SK-N-SH (cell line): ENCODE results near the gene FAM219A. TPM values are rescaled to one million over a fixed set of nuclear protein-coding genes. Genes with fewer than 3 reads are reported as not detected.

ENCODE experiments used
- CTCF ChIA-PET: fragments of 300-600, 350-600 bp; formaldehyde crosslinking; extraction: SDS; loops from one replicate; lab custom pipeline; 2021; lab: Yijun Ruan, JAX
- POLR2A ChIA-PET: fragments of 350-600 bp; sonication (Branson Sonifier 250); formaldehyde crosslinking; extraction: SDS; loops from one replicate; lab custom pipeline; 2020; ENCODE audit warnings: antibody characterized with exemption, inconsistent platforms; lab: Yijun Ruan, JAX
- DNase-seq: peaks from one replicate; pipeline ENCODE4 v3.0.0; 2012
- H2AFZ ChIP-seq: fragments of 200-600 bp; sonication (generic); 2 replicates; pipeline ENCODE4 v1.8.1; 2016; ENCODE audit warnings: antibody characterized with exemption, mild to moderate bottlenecking, low read depth
- H3F3A ChIP-seq: fragments of 200-600 bp; sonication (generic); replicated peaks from 2 replicates; pipeline ENCODE3; 2016; ENCODE audit warnings: antibody characterized with exemption, mild to moderate bottlenecking; ENCODE audit not compliant: insufficient read depth
- H3K27ac ChIP-seq, 2 experiments: fragments of 200-500 bp in 1 of 2; fragments of 200-600 bp in 1 of 2; sonication (Bioruptor generic) in 1 of 2; sonication (generic), shearing (Covaris generic) in 1 of 2; 2 replicates each; pipeline versions ENCODE4 v1.5.1 to v1.6.1; 2014 to 2016; ENCODE audit warnings: low read depth in 2 of 2, inconsistent platforms in 1 of 2, low read length in 1 of 2, mild to moderate bottlenecking in 1 of 2, mixed read lengths in 1 of 2
- H3K27me3 ChIP-seq: fragments of 200-600 bp; sonication (generic), shearing (Covaris generic); 2 replicates; pipeline ENCODE4 v1.6.1; 2016; ENCODE audit warnings: mixed run types; ENCODE audit not compliant: insufficient read depth
- H3K36me3 ChIP-seq, 2 experiments: fragments of 200-500 bp in 1 of 2; fragments of 200-600 bp in 1 of 2; sonication (Bioruptor generic) in 1 of 2; sonication (generic) in 1 of 2; replicated peaks in 1 of 2; 2 replicates each; pipeline versions ENCODE3 to v1.5.1; 2014 to 2016; ENCODE audit warnings: low read length in 1 of 2, mild to moderate bottlenecking in 1 of 2; ENCODE audit not compliant: insufficient read depth in 2 of 2, control insufficient read depth in 1 of 2
- H3K4me1 ChIP-seq, 2 experiments: fragments of 200-500 bp in 1 of 2; fragments of 200-600 bp in 1 of 2; sonication (Bioruptor generic) in 1 of 2; sonication (generic), shearing (Covaris generic) in 1 of 2; 2 replicates each; pipeline versions ENCODE4 v1.5.1 to v1.6.1; 2014 to 2016; ENCODE audit warnings: low read depth in 1 of 2, low read length in 1 of 2, mixed run types in 1 of 2; ENCODE audit not compliant: insufficient read depth in 2 of 2, control insufficient read depth in 1 of 2
- H3K4me2 ChIP-seq: fragments of 200-600 bp; sonication (generic), shearing (Covaris generic); 2 replicates; pipeline ENCODE4 v1.6.1; 2017; ENCODE audit warnings: mixed run types
- H3K4me3 ChIP-seq, 2 experiments: fragments of 200-500 bp in 1 of 2; fragments of 200-600 bp in 1 of 2; sonication (Bioruptor generic) in 1 of 2; sonication (generic), shearing (Covaris generic) in 1 of 2; 2 replicates each; pipeline versions ENCODE4 v1.5.1 to v1.8.1; 2014 to 2016; ENCODE audit warnings: low read depth in 2 of 2, inconsistent platforms in 1 of 2, low read length in 1 of 2, mild to moderate bottlenecking in 1 of 2, mixed read lengths in 1 of 2, moderate library complexity in 1 of 2
- H3K79me2 ChIP-seq: fragments of 200-600 bp; sonication (generic); 2 replicates; pipeline ENCODE4 v1.8.1; 2017; ENCODE audit warnings: mild to moderate bottlenecking; ENCODE audit not compliant: insufficient read depth
- H3K9ac ChIP-seq: fragments of 200-600 bp; sonication (generic); 2 replicates; pipeline ENCODE4 v1.6.1; 2017; ENCODE audit warnings: mixed run types
- H3K9me2 ChIP-seq: fragments of 200-600 bp; sonication (generic); 2 replicates; pipeline ENCODE4 v1.6.1; 2017; ENCODE audit warnings: mixed run types
- H3K9me3 ChIP-seq: fragments of 200-600 bp; sonication (generic); 2 replicates; pipeline ENCODE4 v1.6.1; 2017; ENCODE audit warnings: mixed run types, mild to moderate bottlenecking, moderate library complexity
- H4K20me1 ChIP-seq: fragments of 200-600 bp; sonication (generic); 2 replicates; pipeline ENCODE4 v1.6.1; 2017; ENCODE audit warnings: mild to moderate bottlenecking, mixed run types; ENCODE audit not compliant: insufficient read depth
- CHD2 ChIP-seq: fragments of 150-350 bp; IDR thresholded peaks from 2 replicates; pipeline ENCODE4 v1.6.1; 2018; ENCODE audit warnings: low read length; ENCODE audit not compliant: partially characterized antibody
- EZH2phosphoT487 ChIP-seq: fragments of 200-600 bp; sonication (generic); IDR thresholded peaks from 2 replicates; pipeline ENCODE4 v1.6.1; 2017; ENCODE audit warnings: low read depth, mixed run types, mild to moderate bottlenecking, antibody characterized with exemption, moderate library complexity, borderline replicate concordance
- GABPA ChIP-seq: IDR thresholded peaks from 2 replicates; pipeline ENCODE4 v1.4.0; 2012; ENCODE audit warnings: low read depth, mild to moderate bottlenecking
- GATA2 ChIP-seq: sonication (generic); formaldehyde crosslinking; IDR thresholded peaks from 2 replicates; pipeline ENCODE4 v1.5.0; 2020; ENCODE audit warnings: mild to moderate bottlenecking, missing genetic modification reagents
- JUND ChIP-seq: IDR thresholded peaks from 2 replicates; pipeline ENCODE4 v1.4.0; 2012
- MXI1 ChIP-seq: IDR thresholded peaks from 2 replicates; pipeline ENCODE4 v1.6.1; 2012; ENCODE audit warnings: mild to moderate bottlenecking, low read depth, low read length, improper control_type of control experiment
- NFIC ChIP-seq: IDR thresholded peaks from 2 replicates; pipeline ENCODE4 v1.4.0; 2012; ENCODE audit warnings: borderline replicate concordance
- NRF1 ChIP-seq: IDR thresholded peaks from 2 replicates; pipeline ENCODE4 v1.6.1; 2012; ENCODE audit warnings: low read depth, mild to moderate bottlenecking, low read length
- RAD21 ChIP-seq: IDR thresholded peaks from 2 replicates; pipeline ENCODE4 v1.6.1; 2012; ENCODE audit warnings: mild to moderate bottlenecking, low read length
- RXRA ChIP-seq: IDR thresholded peaks from 2 replicates; pipeline ENCODE4 v1.4.0; 2012; ENCODE audit warnings: low read depth, mild to moderate bottlenecking, borderline replicate concordance
- TCF12 ChIP-seq: IDR thresholded peaks from 2 replicates; pipeline ENCODE4 v1.4.0; 2012
- TEAD4 ChIP-seq: IDR thresholded peaks from 2 replicates; pipeline ENCODE4 v1.4.0; 2012; ENCODE audit warnings: mild to moderate bottlenecking, borderline replicate concordance; ENCODE audit not compliant: insufficient read depth
- WGBS: methylation state at CpG from one replicate; pipeline ENCODE4 v1.1.6; 2017; ENCODE audit warnings: low lambda C conversion rate; 5-methylcytosine and 5-hydroxymethylcytosine counted together
- polyA plus RNA-seq, 3 experiments: library from polyadenylated mRNA; depleted of rRNA; stranded (reverse); fragments of >200 nt; gene quantifications; 2 replicates each; pipeline ENCODE4 v1.2.3, GENCODE V29; 2012
- TF ChIP-seq, protein P1 (sequence below): IDR thresholded peaks from 2 replicates; pipeline ENCODE4; 2012
- TF ChIP-seq, protein P2 (sequence below): fragments of 150-350 bp; IDR thresholded peaks from 2 replicates; pipeline ENCODE4 v1.6.1; 2016; ENCODE audit warnings: mild to moderate bottlenecking, low read depth, low read length
- TF ChIP-seq, protein P3 (sequence below): IDR thresholded peaks from 2 replicates; pipeline ENCODE4 v1.6.1; 2012; ENCODE audit warnings: mild to moderate bottlenecking, low read depth, low read length, moderate library complexity

FAM219A gene
- polyA plus RNA-seq, 1 of the 3 experiments (the other 2 are of a cell fraction), result 15.7 TPM

DNA sequence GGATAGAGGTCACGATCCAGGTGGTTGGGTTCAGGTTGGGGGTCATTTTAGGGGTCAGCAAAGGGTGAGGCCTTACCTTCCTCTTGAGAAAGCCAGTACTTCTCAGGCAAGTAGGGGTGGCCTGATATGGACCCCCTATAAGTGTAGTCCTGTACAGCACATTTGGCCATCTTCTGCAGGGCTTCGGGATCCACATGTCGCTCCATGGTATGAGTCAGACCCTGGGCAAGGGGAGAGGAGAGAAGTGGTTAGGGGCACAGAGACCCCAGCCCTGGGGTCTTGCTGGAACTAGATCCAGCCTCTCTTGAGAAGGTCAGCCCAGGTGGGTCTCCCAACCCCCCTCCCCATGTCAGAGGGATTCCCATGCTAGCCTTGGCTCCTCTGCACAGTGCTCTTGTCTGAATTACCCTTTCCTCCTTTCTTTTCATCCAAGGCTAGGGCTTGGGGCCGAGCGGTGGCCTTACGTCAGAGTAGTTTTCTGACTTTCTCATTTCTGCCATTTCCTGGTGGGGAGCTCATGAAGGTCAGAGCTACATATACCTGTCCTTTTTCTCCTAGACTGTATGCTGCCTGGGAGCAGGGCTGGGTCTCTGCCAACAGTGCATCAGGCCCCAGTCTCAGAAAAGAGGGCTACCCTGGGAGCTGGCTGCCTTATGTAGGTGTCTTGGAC lies 72.7 kb downstream of the FAM219A start:
- Histone ChIP-seq H3K9me2 (0 out of 2 replicates have a peak, but pooled peaks cover 2% of the 10 kb centered on the region), H3K4me2 (no peak overlapping the region), H3K4me3 (no peak overlapping the region), H4K20me1 (no peaks in the 10 kb centered on the region), H3K9me3 (no peaks in the 10 kb centered on the region), H2AFZ (no peak overlapping the region), H3F3A (no peaks in the 10 kb centered on the region), H3K36me3 (no peaks in the 10 kb centered on the region), H3K4me1 (peaks cover 0 to 3% of the 10 kb centered on the region in 2 experiments; a peak in 1 of 4 replicates), H3K27me3 (no peaks in the 10 kb centered on the region), H3K79me2 (no peaks in the 10 kb centered on the region), H3K27ac (no peak overlapping the region), H3K9ac (no peak overlapping the region)
- WGBS, result 95% methylated on average over 4 of the region's 6 CpGs
- ChIA-PET POLR2A (no interaction called here), CTCF (interaction anchor here (1.0 to 1.6 kb wide), 2 partner anchors 18 to 218 kb away, joined by 4 to 6 read pairs; no protein-coding TSS in a partner anchor)
- no peak for DNase-seq
- TF ChIP-seq NFIC (no peak), EZH2phosphoT487 (no peak)
- TF ChIP-seq, protein P1, sequence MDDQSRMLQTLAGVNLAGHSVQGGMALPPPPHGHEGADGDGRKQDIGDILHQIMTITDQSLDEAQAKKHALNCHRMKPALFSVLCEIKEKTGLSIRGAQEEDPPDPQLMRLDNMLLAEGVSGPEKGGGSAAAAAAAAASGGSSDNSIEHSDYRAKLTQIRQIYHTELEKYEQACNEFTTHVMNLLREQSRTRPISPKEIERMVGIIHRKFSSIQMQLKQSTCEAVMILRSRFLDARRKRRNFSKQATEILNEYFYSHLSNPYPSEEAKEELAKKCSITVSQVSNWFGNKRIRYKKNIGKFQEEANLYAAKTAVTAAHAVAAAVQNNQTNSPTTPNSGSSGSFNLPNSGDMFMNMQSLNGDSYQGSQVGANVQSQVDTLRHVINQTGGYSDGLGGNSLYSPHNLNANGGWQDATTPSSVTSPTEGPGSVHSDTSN, result no peak

DNA sequence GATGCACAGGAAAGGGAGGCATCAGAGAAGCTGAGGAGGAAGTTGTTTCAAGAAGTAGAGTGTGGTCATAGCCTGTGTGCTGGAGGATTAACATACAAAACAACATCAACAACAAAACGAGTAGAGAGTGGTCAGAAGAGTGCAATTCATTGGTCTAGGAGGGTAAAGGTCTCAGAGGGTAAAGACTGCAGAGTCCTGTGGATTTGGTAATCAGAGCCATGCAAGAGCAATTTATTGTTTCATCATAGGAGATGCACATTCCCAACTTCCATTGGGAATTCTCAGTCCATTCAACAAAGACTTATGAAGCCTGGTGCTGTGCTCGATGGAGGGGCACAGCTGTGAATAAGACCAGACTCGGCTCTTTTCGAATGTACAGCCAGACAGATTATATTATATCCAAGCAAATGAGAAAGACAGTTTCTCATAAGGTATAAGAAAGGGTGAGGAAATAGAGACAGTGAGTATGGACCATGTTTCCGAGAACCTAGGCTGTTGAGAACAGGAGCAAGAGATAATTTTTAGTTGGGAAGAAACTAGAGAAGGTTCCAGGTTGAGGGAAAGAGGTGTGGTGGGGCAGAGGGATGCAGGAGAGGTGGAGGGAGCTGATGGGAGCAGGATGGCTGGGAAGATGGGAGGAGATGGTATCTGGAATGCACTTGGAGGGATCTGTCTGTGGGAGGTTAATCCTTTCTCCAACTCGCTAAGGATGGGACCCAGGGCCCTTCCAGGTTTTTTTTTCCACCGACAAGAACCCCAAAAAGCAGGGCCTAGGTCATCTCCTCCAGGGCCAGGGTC lies 73.8 kb downstream of the FAM219A start:
- H3F3A ChIP-seq, result no peaks in the 10 kb centered on the region
- no peak overlapping the region for H3K9ac ChIP-seq
- no peak for DNase-seq
- no peak overlapping the region for H3K4me2 ChIP-seq
- peaks cover 7 to 8% of the 10 kb centered on the region in 2 experiments; a peak in 2 of 4 replicates for H3K4me1 ChIP-seq
- H4K20me1 ChIP-seq, result no peaks in the 10 kb centered on the region
- H3K79me2 ChIP-seq, result no peaks in the 10 kb centered on the region
- 54% methylated on average over 7 of the region's 7 CpGs for WGBS
- no peak overlapping the region for H3K27ac ChIP-seq
- H3K36me3 ChIP-seq, result no peaks in the 10 kb centered on the region
- no peaks in the 10 kb centered on the region for H3K9me2 ChIP-seq
- H3K4me3 ChIP-seq, result no peak overlapping the region
- H2AFZ ChIP-seq, result no peak overlapping the region
- H3K9me3 ChIP-seq, result no peaks in the 10 kb centered on the region
- POLR2A ChIA-PET, result no interaction called here
- CTCF ChIA-PET, result interaction anchor here (0.5 to 1.3 kb wide), 2 partner anchors 20 to 463 kb away, joined by 3 read pairs; no protein-coding TSS in a partner anchor
- TF ChIP-seq CHD2, result no peak
- TF ChIP-seq JUND, result no peak
- no peak for TF ChIP-seq MXI1
- TF ChIP-seq, protein P2, sequence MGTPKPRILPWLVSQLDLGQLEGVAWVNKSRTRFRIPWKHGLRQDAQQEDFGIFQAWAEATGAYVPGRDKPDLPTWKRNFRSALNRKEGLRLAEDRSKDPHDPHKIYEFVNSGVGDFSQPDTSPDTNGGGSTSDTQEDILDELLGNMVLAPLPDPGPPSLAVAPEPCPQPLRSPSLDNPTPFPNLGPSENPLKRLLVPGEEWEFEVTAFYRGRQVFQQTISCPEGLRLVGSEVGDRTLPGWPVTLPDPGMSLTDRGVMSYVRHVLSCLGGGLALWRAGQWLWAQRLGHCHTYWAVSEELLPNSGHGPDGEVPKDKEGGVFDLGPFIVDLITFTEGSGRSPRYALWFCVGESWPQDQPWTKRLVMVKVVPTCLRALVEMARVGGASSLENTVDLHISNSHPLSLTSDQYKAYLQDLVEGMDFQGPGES, result no peak
- no peak for TF ChIP-seq TCF12
- no peak for TF ChIP-seq GATA2 (CRISPR knock-in tag)
- no peak for TF ChIP-seq GABPA
- TF ChIP-seq, protein P3, sequence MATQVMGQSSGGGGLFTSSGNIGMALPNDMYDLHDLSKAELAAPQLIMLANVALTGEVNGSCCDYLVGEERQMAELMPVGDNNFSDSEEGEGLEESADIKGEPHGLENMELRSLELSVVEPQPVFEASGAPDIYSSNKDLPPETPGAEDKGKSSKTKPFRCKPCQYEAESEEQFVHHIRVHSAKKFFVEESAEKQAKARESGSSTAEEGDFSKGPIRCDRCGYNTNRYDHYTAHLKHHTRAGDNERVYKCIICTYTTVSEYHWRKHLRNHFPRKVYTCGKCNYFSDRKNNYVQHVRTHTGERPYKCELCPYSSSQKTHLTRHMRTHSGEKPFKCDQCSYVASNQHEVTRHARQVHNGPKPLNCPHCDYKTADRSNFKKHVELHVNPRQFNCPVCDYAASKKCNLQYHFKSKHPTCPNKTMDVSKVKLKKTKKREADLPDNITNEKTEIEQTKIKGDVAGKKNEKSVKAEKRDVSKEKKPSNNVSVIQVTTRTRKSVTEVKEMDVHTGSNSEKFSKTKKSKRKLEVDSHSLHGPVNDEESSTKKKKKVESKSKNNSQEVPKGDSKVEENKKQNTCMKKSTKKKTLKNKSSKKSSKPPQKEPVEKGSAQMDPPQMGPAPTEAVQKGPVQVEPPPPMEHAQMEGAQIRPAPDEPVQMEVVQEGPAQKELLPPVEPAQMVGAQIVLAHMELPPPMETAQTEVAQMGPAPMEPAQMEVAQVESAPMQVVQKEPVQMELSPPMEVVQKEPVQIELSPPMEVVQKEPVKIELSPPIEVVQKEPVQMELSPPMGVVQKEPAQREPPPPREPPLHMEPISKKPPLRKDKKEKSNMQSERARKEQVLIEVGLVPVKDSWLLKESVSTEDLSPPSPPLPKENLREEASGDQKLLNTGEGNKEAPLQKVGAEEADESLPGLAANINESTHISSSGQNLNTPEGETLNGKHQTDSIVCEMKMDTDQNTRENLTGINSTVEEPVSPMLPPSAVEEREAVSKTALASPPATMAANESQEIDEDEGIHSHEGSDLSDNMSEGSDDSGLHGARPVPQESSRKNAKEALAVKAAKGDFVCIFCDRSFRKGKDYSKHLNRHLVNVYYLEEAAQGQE, result no peak
- TF ChIP-seq TEAD4, result no peak
- no peak for TF ChIP-seq RXRA
- no peak for TF ChIP-seq NRF1
- no peak for TF ChIP-seq RAD21
- H3K27me3 ChIP-seq, result no peaks in the 10 kb centered on the region
